OCI-LY7 (cell line): ENCODE data around the gene GRAMD1B. TPM values are rescaled to one million over a fixed set of nuclear protein-coding genes. Genes with fewer than 3 reads are reported as not detected.

ENCODE experiments used
- Bru-seq: library from RNA; stranded (reverse); fragments of 400-500 nt; gene quantifications from one replicate; lab custom pipeline; 2021; lab: Mats Ljungman, UMichigan
- BruChase-seq, 2 experiments: library from RNA; stranded (reverse); fragments of 400-500 nt; gene quantifications; one replicate each; lab custom pipeline; 2021; lab: Mats Ljungman, UMichigan
- BruUV-seq: library from RNA; stranded (reverse); fragments of 400-500 nt; replicated peaks from 2 replicates; lab custom pipeline; 2021; lab: Mats Ljungman, UMichigan
- CTCF ChIA-PET: fragments of 300-600 bp; sonication (Branson Sonifier 250); formaldehyde crosslinking; loops from one replicate; lab custom pipeline; 2022; ENCODE audit warnings: antibody characterized with exemption; ENCODE audit not compliant: unreplicated experiment; lab: Charles Lee
- POLR2A ChIA-PET: fragments of 300-600 bp; sonication (Branson Sonifier 250); formaldehyde crosslinking; loops from one replicate; lab custom pipeline; 2022; ENCODE audit warnings: antibody characterized with exemption; lab: Charles Lee
- DNase-seq: peaks from one replicate; pipeline ENCODE4 v3.0.0-alpha.2; 2015; ENCODE audit warnings: low spot score
- H2AFZ ChIP-seq: fragments of 200-600 bp; sonication (generic), shearing (Covaris generic); 2 replicates; pipeline ENCODE4 v1.6.1; 2014; ENCODE audit warnings: mild to moderate bottlenecking, antibody characterized with exemption, low read length, moderate library complexity
- H3K27ac ChIP-seq: fragments of 200-600 bp; sonication (generic); 2 replicates; pipeline ENCODE4 v1.5.1; 2014; ENCODE audit warnings: mixed run types, low read depth, mild to moderate bottlenecking, moderate library complexity, low read length, inconsistent platforms; ENCODE audit not compliant: poor library complexity, severe bottlenecking
- H3K36me3 ChIP-seq: fragments of 200-600 bp; sonication (generic); 2 replicates; pipeline ENCODE4 v1.6.1; 2014; ENCODE audit warnings: mild to moderate bottlenecking, antibody characterized with exemption, low read length, moderate library complexity, mixed read lengths; ENCODE audit not compliant: insufficient read depth
- H3K4me1 ChIP-seq: fragments of 200-600 bp; sonication (generic); 2 replicates; pipeline ENCODE4 v1.5.1; 2014; ENCODE audit warnings: mild to moderate bottlenecking, low read length; ENCODE audit not compliant: insufficient read depth, poor library complexity, severe bottlenecking
- H3K4me2 ChIP-seq: fragments of 200-600 bp; sonication (generic); 2 replicates; pipeline ENCODE4 v1.6.1; 2014; ENCODE audit warnings: mild to moderate bottlenecking, low read length
- H3K4me3 ChIP-seq: fragments of 200-600 bp; sonication (generic); 2 replicates; pipeline ENCODE4 v1.5.1; 2014; ENCODE audit warnings: mild to moderate bottlenecking, low read depth, low read length; ENCODE audit not compliant: poor library complexity, severe bottlenecking
- H3K79me2 ChIP-seq: fragments of 200-600 bp; sonication (generic); 2 replicates; pipeline ENCODE4 v1.6.1; 2016; ENCODE audit warnings: low read depth, mild to moderate bottlenecking, low read length, moderate library complexity, mixed read lengths; ENCODE audit not compliant: insufficient read depth
- H3K9me2 ChIP-seq: fragments of 200-600 bp; sonication (generic); 2 replicates; pipeline ENCODE4 v1.6.1; 2016; ENCODE audit warnings: mild to moderate bottlenecking, low read length, mixed read lengths; ENCODE audit not compliant: insufficient read depth
- H3K9me3 ChIP-seq: fragments of 200-600 bp; sonication (generic); 2 replicates; pipeline ENCODE4 v1.6.1; 2014; ENCODE audit warnings: mild to moderate bottlenecking, mixed run types, low read length, mixed read lengths
- H4K20me1 ChIP-seq: fragments of 200-600 bp; sonication (generic); 2 replicates; pipeline ENCODE4 v1.6.1; 2014; ENCODE audit warnings: mild to moderate bottlenecking, antibody characterized with exemption, low read length, moderate library complexity, mixed read lengths; ENCODE audit not compliant: insufficient read depth
- EZH2phosphoT487 ChIP-seq: fragments of 200-600 bp; sonication (generic); IDR thresholded peaks from 2 replicates; pipeline ENCODE4 v1.6.1; 2018; ENCODE audit warnings: low read depth, borderline replicate concordance, mild to moderate bottlenecking, mixed run types, antibody characterized with exemption, low read length, moderate library complexity, mixed read lengths
- intact Hi-C: fragments of 100-400 bp; cut with micrococcal nuclease; formaldehyde crosslinking; loops from one replicate; pipeline ENCODE4 v1.10.0; 2022; ENCODE audit not compliant: unreplicated experiment
- long read RNA-seq: library from polyadenylated mRNA; stranded (forward); transcript quantifications from one replicate; pipeline ENCODE4 v2.0.0, GENCODE V29; 2022
- total RNA-seq, 2 experiments: library from RNA; depleted of rRNA in 1 of 2; stranded (reverse); fragments of >200 nt in 1 of 2; shearing (Covaris generic) in 1 of 2; gene quantifications; 2 replicates each; pipeline ENCODE4 v1.2.3, GENCODE V29; 2014 to 2022
- TF ChIP-seq, protein P1 (sequence below): fragments of 200-600 bp; sonication (generic); conservative IDR thresholded peaks from 2 replicates; pipeline ENCODE4 v1.5.1; 2014; ENCODE audit warnings: mild to moderate bottlenecking, antibody characterized with exemption, low read length, moderate library complexity, mixed read lengths

GRAMD1B gene
- total RNA-seq (2014; rRNA removed; shearing (Covaris generic)) = 0.16 TPM in 1 of 2 replicates, not detected in the other
- total RNA-seq (2022) = not detected in 2 replicates
- Bru-seq, nascent RNA = percentile 1 among the genes with signal in this experiment
- percentile 2 among the genes with signal in this experiment for BruChase-seq, experiment 1, labeled RNA remaining after a 6-hour chase
- percentile 3 among the genes with signal in this experiment for BruChase-seq, experiment 2, labeled RNA remaining after a 2-hour chase
- long read RNA-seq = 0 reads

DNA sequence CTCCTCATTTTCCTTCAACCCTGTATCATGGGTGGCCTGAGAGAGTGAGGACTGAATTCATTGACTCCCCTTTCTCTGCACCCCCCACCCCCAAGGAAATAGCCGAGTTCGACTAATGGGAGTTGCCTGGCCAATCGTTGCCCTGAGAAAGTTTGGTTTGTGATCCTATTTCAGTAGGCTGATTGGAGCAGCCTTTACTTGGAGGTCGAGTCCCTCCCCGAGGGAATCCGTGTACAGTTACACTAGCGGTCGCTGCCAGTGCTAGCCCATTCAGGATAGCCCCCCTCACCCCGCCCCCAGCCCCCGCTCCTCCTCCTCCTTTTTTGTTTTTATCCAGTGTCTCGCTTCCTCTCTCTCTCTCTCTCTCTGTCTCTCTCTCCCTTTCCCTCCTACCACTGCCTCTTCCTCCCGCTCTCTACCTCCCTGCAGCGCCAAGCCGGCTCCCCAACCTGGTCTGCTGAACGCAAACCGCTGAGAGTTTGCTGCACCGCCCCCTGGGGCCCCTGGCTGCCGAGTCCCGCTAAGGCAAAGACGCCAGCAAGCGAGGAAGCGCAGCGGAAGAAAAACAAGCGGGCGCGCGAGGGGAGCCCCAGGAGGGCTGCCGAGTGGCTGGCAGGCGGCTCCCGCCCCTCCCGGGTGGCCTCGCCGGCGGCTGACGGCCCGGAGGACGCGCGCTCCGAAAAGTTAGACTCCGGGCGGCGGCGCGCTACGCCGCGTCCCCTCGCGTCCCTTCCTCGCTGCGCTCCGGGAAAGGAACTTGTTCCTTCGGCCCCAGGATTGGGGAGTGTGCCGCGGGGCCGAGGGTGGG is at the start of gene GRAMD1B:
Gene GRAMD1B (plus strand): TSS at position 357 of the 808 bp plus-strand sequence. CDS start 524 bp downstream, outside the sequence.
- BruUV-seq = no TSS peak
- TF ChIP-seq, protein P1, sequence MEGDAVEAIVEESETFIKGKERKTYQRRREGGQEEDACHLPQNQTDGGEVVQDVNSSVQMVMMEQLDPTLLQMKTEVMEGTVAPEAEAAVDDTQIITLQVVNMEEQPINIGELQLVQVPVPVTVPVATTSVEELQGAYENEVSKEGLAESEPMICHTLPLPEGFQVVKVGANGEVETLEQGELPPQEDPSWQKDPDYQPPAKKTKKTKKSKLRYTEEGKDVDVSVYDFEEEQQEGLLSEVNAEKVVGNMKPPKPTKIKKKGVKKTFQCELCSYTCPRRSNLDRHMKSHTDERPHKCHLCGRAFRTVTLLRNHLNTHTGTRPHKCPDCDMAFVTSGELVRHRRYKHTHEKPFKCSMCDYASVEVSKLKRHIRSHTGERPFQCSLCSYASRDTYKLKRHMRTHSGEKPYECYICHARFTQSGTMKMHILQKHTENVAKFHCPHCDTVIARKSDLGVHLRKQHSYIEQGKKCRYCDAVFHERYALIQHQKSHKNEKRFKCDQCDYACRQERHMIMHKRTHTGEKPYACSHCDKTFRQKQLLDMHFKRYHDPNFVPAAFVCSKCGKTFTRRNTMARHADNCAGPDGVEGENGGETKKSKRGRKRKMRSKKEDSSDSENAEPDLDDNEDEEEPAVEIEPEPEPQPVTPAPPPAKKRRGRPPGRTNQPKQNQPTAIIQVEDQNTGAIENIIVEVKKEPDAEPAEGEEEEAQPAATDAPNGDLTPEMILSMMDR = no peak
- no peak for TF ChIP-seq EZH2phosphoT487
- H3K9me2 ChIP-seq = no peaks in the 10 kb centered on the region
- H3K4me3 ChIP-seq = no peak within 1 kb of the TSS
- POLR2A ChIA-PET = no interaction called here
- no peaks in the 10 kb centered on the region for H3K4me1 ChIP-seq
- H3K9me3 ChIP-seq = no peaks in the 10 kb centered on the region
- no peak within 1 kb of the TSS for H2AFZ ChIP-seq
- H3K79me2 ChIP-seq = no peaks in the 10 kb centered on the region
- no peak for DNase-seq
- intact Hi-C loops = no loop called here
- H3K27ac ChIP-seq = no peak within 1 kb of the TSS
- H4K20me1 ChIP-seq = no peaks in the 10 kb centered on the region
- H3K4me2 ChIP-seq = no peak within 1 kb of the TSS
- no peaks in the 10 kb centered on the region for H3K36me3 ChIP-seq
- CTCF ChIA-PET = no interaction called here

DNA sequence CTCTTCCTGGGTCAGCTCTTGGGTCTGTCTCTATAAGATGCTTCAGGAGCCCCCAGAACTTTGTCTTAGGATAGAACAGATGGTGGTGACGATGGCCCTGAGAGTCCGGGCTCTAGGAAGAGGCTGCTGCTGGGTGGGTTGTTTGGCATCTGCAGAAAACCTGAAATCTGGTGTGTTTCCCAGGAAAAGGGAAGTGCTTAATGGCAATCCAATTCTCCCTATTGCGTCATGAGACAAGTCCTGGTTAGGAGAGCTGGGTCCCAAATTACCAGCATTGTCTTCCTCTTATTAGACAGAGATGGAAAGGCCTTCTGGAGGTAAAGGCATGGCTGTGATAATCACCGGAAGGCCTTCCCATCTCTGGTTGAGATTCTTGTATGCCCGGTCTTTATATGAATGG is 48.9 kb upstream of the GRAMD1B start:
- no peak overlapping the region for H3K27ac ChIP-seq
- CTCF ChIA-PET = no interaction called here

More for the DNA sequence above, 48.9 kb upstream of the GRAMD1B start:
- no peak overlapping the region for H3K4me3 ChIP-seq
- no peak overlapping the region for H2AFZ ChIP-seq
- H3K4me2 ChIP-seq = no peak overlapping the region
- H3K4me1 ChIP-seq = no peaks in the 10 kb centered on the region
- BruUV-seq = no TSS peak
- TF ChIP-seq, protein P1 = no peak
- TF ChIP-seq EZH2phosphoT487 = no peak
- intact Hi-C loops = no loop called here
- no peaks in the 10 kb centered on the region for H3K9me3 ChIP-seq
- no peaks in the 10 kb centered on the region for H3K79me2 ChIP-seq
- H3K9me2 ChIP-seq = no peaks in the 10 kb centered on the region
- H3K36me3 ChIP-seq = no peaks in the 10 kb centered on the region
- POLR2A ChIA-PET = interaction anchor here (1.4 kb wide), 1 partner anchor 19 kb away, joined by 3 read pairs; no protein-coding TSS in a partner anchor
- DNase-seq = no peak
- no peaks in the 10 kb centered on the region for H4K20me1 ChIP-seq
